Dermis lymphatic vessel endothelial cell (primary cell): ENCODE measurements around the gene FOXRED2. TPM values are rescaled to one million over a fixed set of nuclear protein-coding genes. Genes with fewer than 3 reads are reported as not detected.

Experiments
- total RNA-seq: library from RNA; depleted of rRNA; stranded (reverse); fragments of >200 nt; gene quantifications from 2 replicates; pipeline ENCODE4 v1.2.1, GENCODE V29; 2014

FOXRED2 gene
- total RNA-seq: 4.1 and 7.7 TPM in 2 replicates

GRCh38 chr22:36506637-36507517 lies at the start of gene FOXRED2:
Gene FOXRED2, minus strand, starts transcription at chr22:36507040. Its CDS starts 618 bp downstream, at chr22:36506422.

GRCh38 chr22:36528795-36529751 lies 22.2 kb upstream of the FOXRED2 start, which contains the start of gene EIF3D:
Gene EIF3D, minus strand, starts transcription at chr22:36529166. Its CDS starts 3,045 bp downstream, at chr22:36526121.

GRCh38 chr22:36481393-36482168 lies 25.3 kb downstream of the FOXRED2 start, which contains the start of gene TXN2:
Gene TXN2, minus strand, starts transcription at chr22:36481640. Its CDS starts 803 bp downstream, at chr22:36480837.

Other genes with a start within 250 kb of the FOXRED2 start
- gene MYH9, start 119.1 kb downstream of the FOXRED2 start, total RNA-seq: 451 and 492 TPM in 2 replicates
- gene TXN2, start 25.4 kb downstream of the FOXRED2 start, total RNA-seq: 17.3 and 18.7 TPM in 2 replicates
- 456 and 541 TPM in 2 replicates for gene EIF3D, start 22.1 kb upstream of the FOXRED2 start, total RNA-seq
- gene CACNG2, start 196.7 kb upstream of the FOXRED2 start, total RNA-seq: not detected in 2 replicates